ENCODE measurements around the gene LECT2. TPM values are rescaled to one million over a fixed set of nuclear protein-coding genes. Genes with fewer than 3 reads are reported as not detected.

LECT2 gene
- total RNA-seq, 4 donors from 2014 or later = not detected

DNA sequence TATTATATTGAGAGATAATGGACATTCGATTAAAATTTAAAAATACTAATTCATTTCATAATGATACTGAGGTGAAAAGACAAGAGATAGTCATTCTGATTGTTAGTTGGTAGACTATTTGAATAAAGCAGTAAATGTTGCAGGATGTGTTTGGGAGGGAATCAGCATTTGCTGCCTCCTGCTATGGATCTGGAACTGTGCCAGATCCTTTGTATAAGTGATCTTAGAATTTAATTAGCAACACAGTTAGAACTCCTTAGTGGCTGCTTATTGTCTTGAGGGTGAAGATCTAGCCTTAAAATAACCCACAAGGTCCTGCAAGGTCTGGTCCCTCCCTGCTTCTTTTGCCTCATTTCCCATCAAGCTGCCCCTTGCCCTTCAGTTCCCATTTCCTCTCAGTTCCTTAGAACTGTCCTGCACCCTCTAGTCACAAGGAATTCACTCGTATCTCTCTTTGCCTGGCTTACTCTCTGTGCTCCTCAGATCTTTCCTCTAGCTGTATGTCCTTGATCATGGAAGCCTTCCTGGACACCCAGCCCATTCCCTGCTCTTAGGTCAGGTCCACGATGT, 12.5 kb downstream of the LECT2 start:
- Histone ChIP-seq H3K36me3 (no peaks in the 10 kb centered on the region), H3K9me3 (peaks cover 0 to 4% of the 10 kb centered on the region in 2 donors), H3K4me3 (no peak overlapping the region), H3K4me1 (no peaks in the 10 kb centered on the region), H3K27me3 (peaks cover 0 to 4% of the 10 kb centered on the region in 2 donors), H3K27ac (no peak overlapping the region)
- intact Hi-C loops (cut with DNase I; ENCODE audit: low total_unique reads) = loop anchor here (5.0 to 10.0 kb wide), 2 partner anchors 230 to 273 kb away; no protein-coding TSS in a partner anchor
- no peak for DNase-seq
- TF ChIP-seq CTCF (IDR thresholded peaks at IDR 0.05) (no peak), POLR2A (IDR thresholded peaks at IDR 0.05) (no peak)

DNA sequence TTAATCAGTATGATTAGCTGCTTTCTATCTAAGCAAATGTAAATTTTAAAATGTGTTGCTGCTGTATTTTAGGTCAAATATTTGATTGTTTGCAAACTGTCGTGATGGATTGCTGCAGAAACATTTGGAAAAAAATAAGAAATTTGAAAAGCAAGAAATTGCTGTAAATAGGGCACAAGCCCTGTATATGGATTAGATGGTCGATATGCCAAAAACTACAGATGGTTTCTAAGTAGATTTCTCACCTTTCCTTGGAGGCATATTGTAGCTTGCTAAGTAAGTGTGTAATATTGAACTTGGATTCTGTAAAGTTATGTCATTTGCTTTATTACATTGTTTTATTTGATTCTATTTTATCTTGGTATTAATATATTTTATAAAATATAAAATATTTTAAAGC, 13.1 kb downstream of the LECT2 start:
- Histone ChIP-seq H3K4me3 (no peak overlapping the region), H3K4me1 (no peaks in the 10 kb centered on the region), H3K36me3 (no peaks in the 10 kb centered on the region), H3K27me3 (peaks cover 0 to 5% of the 10 kb centered on the region in 2 donors), H3K9me3 (peaks cover 0 to 4% of the 10 kb centered on the region in 2 donors), H3K27ac (no peak overlapping the region)
- DNase-seq = no peak
- intact Hi-C loops (cut with DNase I; ENCODE audit: low total_unique reads) = loop anchor here (5.0 to 10.0 kb wide), 2 partner anchors 231 to 273 kb away; no protein-coding TSS in a partner anchor
- TF ChIP-seq CTCF (IDR thresholded peaks at IDR 0.05) = no peak
- no peak for TF ChIP-seq POLR2A (IDR thresholded peaks at IDR 0.05)

DNA sequence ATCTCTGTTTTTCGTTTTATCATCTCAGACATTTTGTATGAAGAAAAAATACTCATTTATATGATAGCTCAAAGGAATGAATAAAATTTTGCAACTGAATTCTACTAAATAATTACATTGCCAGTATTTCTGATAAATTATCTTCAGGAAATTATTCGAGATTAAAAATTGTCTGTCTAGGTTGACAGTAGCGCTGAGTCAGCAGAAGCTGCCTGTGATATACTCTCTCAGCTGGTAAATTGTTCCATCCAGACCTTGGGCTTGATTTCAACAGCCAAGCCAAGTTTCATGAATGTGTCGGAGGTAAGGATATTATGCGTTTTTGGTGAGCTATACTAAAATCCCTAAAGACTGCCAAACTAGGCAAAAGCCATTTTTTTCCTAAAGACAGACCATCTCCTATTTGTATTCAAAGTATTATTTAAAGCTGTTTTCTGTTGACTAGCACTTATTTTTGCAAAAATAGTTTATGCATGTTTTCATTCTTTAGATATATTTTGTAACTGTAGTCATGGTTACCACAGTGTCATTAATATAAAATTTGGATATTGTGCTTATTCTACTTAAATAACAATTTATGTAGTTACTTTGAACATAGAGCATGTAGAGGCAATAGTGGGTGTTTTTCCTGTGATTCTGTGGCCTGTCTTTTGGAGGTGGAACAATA, 17.4 kb downstream of the LECT2 start:
- no peaks in the 10 kb centered on the region for H3K4me1 ChIP-seq
- no peak overlapping the region for H3K27ac ChIP-seq
- H3K27me3 ChIP-seq = peaks cover 0 to 5% of the 10 kb centered on the region in 2 donors
- H3K36me3 ChIP-seq = no peaks in the 10 kb centered on the region
- peaks cover 0 to 4% of the 10 kb centered on the region in 2 donors for H3K9me3 ChIP-seq
- H3K4me3 ChIP-seq = no peak overlapping the region
- no peak for DNase-seq
- intact Hi-C loops (cut with DNase I; ENCODE audit: low total_unique reads) = no loop called here
- TF ChIP-seq POLR2A (IDR thresholded peaks at IDR 0.05) = no peak
- no peak for TF ChIP-seq CTCF (IDR thresholded peaks at IDR 0.05)

DNA sequence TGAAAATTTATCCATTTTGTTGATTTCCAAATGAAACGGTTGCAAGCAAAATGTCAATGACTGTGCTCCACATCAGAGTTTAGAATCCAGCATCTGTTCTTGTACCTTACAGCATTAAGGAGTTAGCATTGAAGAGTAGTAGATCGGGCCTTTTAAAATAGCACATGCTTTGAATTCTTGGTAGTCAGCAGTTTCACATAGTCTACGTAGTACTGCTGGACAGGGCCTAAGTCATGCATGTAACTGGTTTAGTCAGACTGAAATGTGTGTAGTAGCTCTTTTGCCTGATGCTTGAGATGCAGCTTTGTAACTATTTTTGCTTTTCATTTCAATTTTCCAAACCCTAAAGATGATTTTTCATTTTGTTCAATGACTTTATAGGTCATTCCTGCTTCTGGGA, 19.8 kb downstream of the LECT2 start:
- DNase-seq = no peak
- H3K4me1 ChIP-seq = peaks cover 0 to 9% of the 10 kb centered on the region in 2 donors
- no peak overlapping the region for H3K27ac ChIP-seq
- H3K27me3 ChIP-seq = peaks cover 7 to 22% of the 10 kb centered on the region in 2 donors
- no peak overlapping the region for H3K4me3 ChIP-seq
- no peaks in the 10 kb centered on the region for H3K36me3 ChIP-seq
- H3K9me3 ChIP-seq = peaks cover 0 to 4% of the 10 kb centered on the region in 2 donors
- intact Hi-C loops (cut with DNase I; ENCODE audit: low total_unique reads) = no loop called here
- TF ChIP-seq CTCF (IDR thresholded peaks at IDR 0.05) (no peak), POLR2A (IDR thresholded peaks at IDR 0.05) (no peak)

GRCh38 chr5:135930949-135931295, 23.9 kb downstream of the LECT2 start:
- Histone ChIP-seq H3K4me1 (peaks cover 0 to 9% of the 10 kb centered on the region in 2 donors), H3K36me3 (no peaks in the 10 kb centered on the region), H3K9me3 (no peaks in the 10 kb centered on the region), H3K27ac (no peak overlapping the region), H3K27me3 (peaks cover 7 to 33% of the 10 kb centered on the region in 2 donors), H3K4me3 (no peak overlapping the region)
- DNase-seq = no peak
- intact Hi-C loops (cut with DNase I; ENCODE audit: low total_unique reads) = no loop called here
- TF ChIP-seq POLR2A (IDR thresholded peaks at IDR 0.05) (no peak), CTCF (IDR thresholded peaks at IDR 0.05) (no peak)
